ENCODE data around the gene SLAIN1.

Gene SLAIN1

GRCh38 chr13:77715233-77715891, 17.9 kb downstream of the SLAIN1 start:
- no peak for DNase-seq

DNA sequence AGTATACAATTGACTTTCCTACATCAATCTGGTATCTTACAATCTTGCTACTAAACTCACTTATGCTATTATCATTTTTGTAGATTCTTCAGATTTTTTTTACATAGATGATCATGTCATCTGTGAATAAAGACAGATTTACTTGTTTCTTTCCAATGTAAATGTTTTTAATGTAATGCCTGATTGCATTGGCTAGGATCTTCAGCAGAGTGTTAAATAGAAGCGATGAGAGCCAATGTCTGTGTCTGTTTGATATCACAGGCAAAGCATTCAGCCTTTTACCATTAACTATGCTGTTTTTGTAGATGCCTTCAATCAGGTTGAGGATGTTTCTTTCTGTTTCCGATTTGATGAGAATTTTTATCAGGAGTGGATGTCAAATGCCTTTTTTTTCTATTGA, 19.2 kb downstream of the SLAIN1 start:
- DNase-seq = no peak

- DNase-seq = no peak
These were observed 20.0 kb downstream of the SLAIN1 start for GRCh38 chr13:77717508-77717907.

- DNase-seq = no peak
These were observed 21.6 kb downstream of the SLAIN1 start for GRCh38 chr13:77719128-77719527.

- DNase-seq = no peak
These were observed 23.5 kb downstream of the SLAIN1 start for GRCh38 chr13:77720988-77721387.

DNA sequence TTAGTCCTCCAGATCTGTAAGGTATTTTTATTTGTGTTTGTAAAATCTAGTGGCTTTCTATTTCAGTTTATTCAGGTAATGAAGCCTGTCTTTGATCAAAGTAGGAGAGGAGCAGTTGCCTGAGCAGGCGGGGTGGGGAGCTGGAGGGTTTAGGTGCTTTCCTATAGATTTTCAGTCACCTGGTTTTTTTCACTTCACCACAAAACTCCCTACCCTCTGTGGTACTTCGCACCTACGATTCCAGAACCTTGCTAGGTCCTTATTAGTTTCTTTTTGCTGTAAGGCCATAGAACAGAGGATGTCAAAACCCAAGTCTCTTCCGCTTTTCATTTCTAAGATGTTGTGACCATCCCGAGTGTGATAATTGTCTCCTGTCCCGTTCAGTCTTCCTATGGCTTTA, 26.6 kb downstream of the SLAIN1 start:
- DNase-seq = no peak

DNA sequence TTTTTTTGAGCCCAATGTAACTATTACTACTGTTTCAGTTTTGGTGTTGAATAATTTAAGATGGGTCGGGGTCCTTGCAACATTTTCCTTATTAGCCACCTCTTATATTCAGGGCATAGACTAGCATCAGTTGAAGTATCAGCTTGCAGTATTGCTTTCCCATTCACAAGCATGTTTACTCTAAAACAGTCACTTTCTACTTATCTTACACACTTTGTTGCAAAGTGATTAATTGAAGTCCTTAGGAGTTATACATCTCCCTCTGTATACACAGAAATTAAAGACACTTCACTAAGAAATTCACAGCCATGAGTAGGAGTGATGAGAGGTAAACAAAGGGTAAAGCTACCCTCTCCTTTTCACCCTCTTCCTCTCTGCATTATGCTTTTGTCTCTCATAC, 27.6 kb downstream of the SLAIN1 start:
- DNase-seq = no peak

DNA sequence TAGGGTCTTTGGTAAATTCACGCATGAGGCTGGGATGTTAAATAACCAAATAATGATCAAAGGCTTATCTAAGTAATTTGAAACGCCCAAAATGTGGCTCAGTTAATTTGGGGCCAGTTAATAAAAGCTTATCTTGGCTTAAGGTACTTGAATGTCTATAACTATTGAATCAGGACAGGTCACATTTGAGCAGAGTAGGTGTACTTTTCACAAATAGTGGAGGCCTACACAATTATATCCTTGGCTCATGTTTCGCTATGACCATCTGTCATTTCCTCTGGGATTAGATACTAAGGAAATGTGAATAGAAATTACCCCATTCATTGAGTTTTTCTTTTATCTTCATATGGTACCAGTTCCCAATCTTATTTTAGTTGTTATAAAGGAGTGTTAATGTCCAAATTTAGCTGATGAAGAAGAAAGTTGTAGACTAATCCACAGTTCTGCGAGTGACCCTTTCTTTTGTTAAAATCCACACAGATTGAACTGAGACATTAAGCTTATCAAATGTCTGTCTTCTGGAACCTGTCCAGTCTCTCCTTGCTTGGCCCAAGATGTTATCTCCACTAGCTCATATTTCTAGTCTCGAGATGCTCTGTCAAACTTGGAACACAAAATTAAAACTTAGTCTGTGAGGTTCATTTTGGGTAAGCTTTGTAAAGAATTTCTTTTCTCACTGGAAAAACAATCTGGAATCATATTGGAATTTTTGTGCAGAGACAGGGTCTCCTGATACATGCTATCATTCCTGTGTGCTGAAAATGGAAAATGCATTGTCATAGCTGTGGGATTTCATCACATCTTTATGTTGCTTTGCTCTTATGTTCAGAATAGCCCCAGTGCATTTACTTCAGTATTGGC, 31.0 kb downstream of the SLAIN1 start:
- DNase-seq = no peak

GRCh38 chr13:77729502-77730221, 32.2 kb downstream of the SLAIN1 start:
- DNase-seq = no peak

- no peak for DNase-seq
These were observed 33.1 kb downstream of the SLAIN1 start for GRCh38 chr13:77730572-77730971.

DNA sequence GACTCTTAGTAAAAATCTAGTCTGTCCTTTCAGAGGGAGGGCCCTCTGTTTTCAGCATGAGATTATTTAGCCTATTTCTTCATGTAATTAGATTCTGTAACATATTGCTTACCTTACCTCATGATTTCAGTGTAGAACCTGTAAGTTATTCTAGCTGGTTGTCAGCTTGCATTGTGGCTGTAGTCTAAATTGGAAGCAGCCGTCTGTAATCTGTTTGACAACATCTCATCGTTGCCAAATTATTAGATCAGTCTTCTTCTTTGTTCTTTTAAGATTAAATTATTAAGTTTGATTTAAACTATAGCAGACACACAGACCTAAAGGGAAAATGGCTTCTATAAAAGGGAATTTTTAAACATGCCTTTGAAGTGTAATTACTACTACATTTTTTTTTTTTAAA, 34.8 kb downstream of the SLAIN1 start:
- no peak for DNase-seq

DNA sequence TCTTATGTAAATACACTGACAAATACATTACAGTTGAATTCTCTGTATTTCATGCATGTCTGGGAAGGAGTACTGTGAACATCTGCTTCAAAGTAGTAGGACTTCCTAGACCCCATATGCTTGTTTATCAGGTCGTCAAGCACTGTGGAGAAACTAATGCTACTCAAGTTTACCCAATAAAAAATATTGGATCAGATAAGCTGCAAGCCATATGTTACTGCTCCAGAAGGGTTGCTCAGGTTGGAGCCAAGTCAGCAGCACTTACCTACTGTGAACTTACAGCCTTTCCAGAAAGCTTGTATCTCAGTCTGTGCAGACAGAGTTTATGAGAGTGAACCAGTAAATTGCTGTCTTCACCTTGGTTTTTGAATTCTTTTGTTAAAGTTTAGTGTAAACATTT, 36.2 kb downstream of the SLAIN1 start:
- no peak for DNase-seq

DNA sequence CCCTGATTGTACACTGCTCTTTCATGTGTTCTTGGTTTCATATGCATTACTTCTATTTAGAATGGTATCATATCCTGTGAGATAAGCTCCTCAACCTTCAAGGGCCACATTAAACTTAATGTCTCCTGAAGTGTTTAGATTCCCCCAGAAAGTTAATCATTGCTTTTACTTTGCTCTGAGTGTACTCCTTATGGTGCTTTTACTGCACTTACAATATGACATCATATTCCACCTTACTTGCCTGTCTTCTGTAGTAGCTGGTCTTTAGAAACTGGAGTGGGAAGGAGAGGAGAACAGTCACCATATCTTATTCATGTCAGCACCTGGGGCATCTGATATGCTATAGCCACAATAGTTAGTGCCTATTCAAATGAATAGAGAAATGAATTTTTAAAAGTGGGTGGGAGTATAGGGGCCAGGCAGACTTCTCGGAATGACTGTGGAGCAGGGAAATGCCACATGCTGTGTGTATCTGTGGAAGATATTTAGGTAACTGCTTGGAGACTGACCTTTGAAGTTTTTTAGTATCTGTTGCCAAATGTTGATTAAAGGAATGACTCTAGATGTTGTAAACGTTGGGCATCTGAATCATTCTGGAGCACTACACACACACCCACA, 40.2 kb downstream of the SLAIN1 start:
- DNase-seq = no peak

DNA sequence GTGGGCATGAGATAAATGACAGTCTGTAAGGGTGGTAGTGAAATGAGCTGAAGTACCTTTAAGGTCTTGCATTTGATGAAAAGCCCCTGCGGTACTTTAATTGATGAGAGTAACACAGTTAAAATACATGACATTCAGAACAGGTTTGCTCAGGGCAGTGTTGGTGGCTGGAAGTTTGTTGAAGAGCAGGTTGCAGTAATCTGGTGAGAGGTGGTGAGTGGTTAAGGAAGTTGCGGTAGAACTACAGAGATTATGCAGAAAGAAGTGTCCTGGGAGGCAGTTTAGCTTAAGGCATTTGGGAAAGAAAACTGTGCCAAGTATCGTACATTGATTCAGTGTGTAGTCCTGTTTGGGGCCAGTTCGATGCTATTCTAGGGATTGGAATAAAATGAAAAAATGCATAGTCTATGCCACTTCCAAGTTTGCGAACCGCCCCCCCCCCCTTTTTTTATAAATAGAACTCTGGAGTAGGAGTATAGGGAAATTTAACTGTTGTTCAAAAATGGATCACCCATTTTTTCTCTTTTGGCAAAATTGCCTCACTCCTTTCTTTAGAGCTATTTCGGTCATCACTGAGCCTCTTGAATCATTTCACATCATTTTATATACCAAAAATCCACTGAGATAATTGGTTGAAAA, 42.7 kb downstream of the SLAIN1 start:
- no peak for DNase-seq

GRCh38 chr13:77740931-77741596, 43.6 kb downstream of the SLAIN1 start:
- no peak for DNase-seq

DNA sequence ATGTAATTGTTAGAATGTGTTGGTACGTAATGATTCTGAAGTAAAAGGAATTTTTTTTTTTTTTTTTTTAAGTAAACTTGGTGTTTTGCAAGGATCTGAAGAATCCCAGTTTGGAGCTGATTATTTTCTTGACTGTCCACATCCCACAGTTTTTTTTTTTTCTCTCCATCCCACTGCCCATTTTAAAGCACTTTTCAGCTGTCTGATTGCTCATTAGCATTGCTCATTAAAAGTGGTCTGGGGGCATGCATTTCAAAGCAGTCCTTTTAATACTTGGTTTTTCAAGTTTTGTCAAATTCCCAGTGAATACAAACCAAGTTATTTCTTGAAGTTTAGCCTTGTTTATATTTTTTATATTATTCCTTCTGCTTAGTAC, 44.1 kb downstream of the SLAIN1 start:
- DNase-seq = no peak

- no peak for DNase-seq
These were observed 45.3 kb downstream of the SLAIN1 start for GRCh38 chr13:77742801-77743200.

- DNase-seq = no peak
These were observed 48.3 kb downstream of the SLAIN1 start for GRCh38 chr13:77745784-77746183.

- no peak for DNase-seq
These were observed 51.9 kb downstream of the SLAIN1 start for GRCh38 chr13:77749344-77749880.

- no peak for DNase-seq
These were observed 54.3 kb downstream of the SLAIN1 start for GRCh38 chr13:77751513-77752456.

DNA sequence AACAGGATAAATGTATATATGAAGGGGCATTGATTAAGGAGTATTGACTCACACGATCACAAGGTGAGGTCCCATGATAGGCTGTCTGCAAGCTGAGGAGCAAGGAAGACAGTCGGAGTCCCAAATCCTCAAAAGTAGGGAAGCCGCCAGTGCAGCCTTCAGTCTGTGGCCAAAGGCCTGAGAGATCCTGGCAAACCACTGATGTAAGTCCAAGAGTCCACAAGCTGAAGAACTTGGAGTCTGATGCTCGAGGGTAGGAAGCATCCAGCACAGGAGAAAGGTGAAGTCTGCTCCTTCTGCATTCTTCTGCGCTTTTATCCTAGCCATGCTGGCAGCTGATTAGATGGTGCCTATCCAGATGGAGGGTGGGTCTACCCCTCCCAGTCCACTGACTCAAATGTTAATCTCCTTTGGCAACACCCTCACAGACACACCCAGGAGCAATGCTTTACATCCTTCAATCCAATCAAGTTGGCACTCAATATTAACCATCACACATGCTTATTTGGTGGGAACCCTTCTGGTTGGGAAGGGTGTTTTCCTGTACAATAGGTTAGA, 55.1 kb downstream of the SLAIN1 start:
- no peak for DNase-seq

Measured in NCI-H1436 treated with DMSO at 0.1 percent for 48 hours (cell line).